K562 (cell line): ENCODE results near the gene FKBP8. TPM values are rescaled to one million over a fixed set of nuclear protein-coding genes. Genes with fewer than 3 reads are reported as not detected.
A peak's percentile ranks its signal among the peaks of the same experiment; 100 is the strongest.

Source experiments
- ARID1B ChIP-seq: fragments of 450-650 bp; IDR thresholded peaks from 2 replicates; pipeline ENCODE4 v1.6.1; 2016; ENCODE audit warnings: antibody characterized with exemption, mild to moderate bottlenecking, inconsistent platforms
- E2F4 ChIP-seq: sonication (generic); formaldehyde crosslinking; IDR thresholded peaks from 2 replicates; pipeline ENCODE4 v1.8.0; 2022; ENCODE audit warnings: mild to moderate bottlenecking, low read depth, missing genetic modification reagents
- ELK1 ChIP-seq: sonication (generic); formaldehyde crosslinking; IDR thresholded peaks from 2 replicates; pipeline ENCODE4 v1.8.1; 2022; ENCODE audit warnings: missing genetic modification reagents
- FOXP1 ChIP-seq: sonication (generic); formaldehyde crosslinking; IDR thresholded peaks from 2 replicates; pipeline ENCODE4 v1.8.0; 2022; ENCODE audit warnings: mild to moderate bottlenecking, missing genetic modification reagents
- HEY1 ChIP-seq: fragments of 250-450 bp; sonication (Bioruptor Pico); IDR thresholded peaks from 2 replicates; pipeline ENCODE4 v1.5.0; 2020; ENCODE audit warnings: mild to moderate bottlenecking, moderate library complexity, borderline replicate concordance
- KHSRP ChIP-seq: fragments of 450-650 bp; IDR thresholded peaks from 2 replicates; pipeline ENCODE4 v1.6.1; 2017
- MAZ ChIP-seq, 2 experiments: fragments of 450-650 bp in 1 of 2; sonication (generic) in 1 of 2; formaldehyde crosslinking; IDR thresholded peaks in 1 of 2; conservative IDR thresholded peaks in 1 of 2; 2 replicates each; pipeline versions ENCODE4 v1.4.0 to v1.5.0; 2020; ENCODE audit warnings: mild to moderate bottlenecking in 1 of 2, missing genetic modification reagents in 1 of 2
- MEF2D ChIP-seq: conservative IDR thresholded peaks from 2 replicates; pipeline ENCODE4 v1.6.1; 2016; ENCODE audit warnings: low read depth, missing genetic modification characterization, missing compliant biosample characterization
- NR2F6 ChIP-seq: fragments of 450-650 bp; formaldehyde crosslinking; IDR thresholded peaks from 2 replicates; pipeline ENCODE4 v1.4.0; 2020; ENCODE audit warnings: mild to moderate bottlenecking
- PKNOX1 ChIP-seq: fragments of 450-650 bp; IDR thresholded peaks from 2 replicates; pipeline ENCODE4 v1.6.1; 2016
- ZBTB34 ChIP-seq: fragments of 250-450 bp; sonication (Bioruptor Pico); IDR thresholded peaks from 2 replicates; pipeline ENCODE4 v1.8.0; 2021; ENCODE audit warnings: mild to moderate bottlenecking, moderate library complexity
- ZNF507 ChIP-seq: conservative IDR thresholded peaks from 2 replicates; pipeline ENCODE4 v1.6.1; 2017; ENCODE audit warnings: missing genetic modification characterization, missing compliant biosample characterization
- ZNF512 ChIP-seq: IDR thresholded peaks from 2 replicates; pipeline ENCODE4 v1.6.1; 2016; ENCODE audit warnings: missing genetic modification characterization, missing compliant biosample characterization
- polyA plus RNA-seq, 8 experiments: library from polyadenylated mRNA; depleted of rRNA in 4 of 8; stranded (reverse) in 5 of 8; unstranded in 3 of 8; fragments of >200 nt; fragmentation: Nextera tagmentation in 2 of 8; fragmentation: Illumina TruSeq in 1 of 8; extraction: Ambion mirVana in 2 of 8; extraction: Trizol in 1 of 8; gene quantifications; 2 replicates each; pipeline versions ENCODE4 v1.2.1 to v1.2.3, GENCODE V29; 2011 to 2014; ENCODE audit warnings: inconsistent platforms in 1 of 8, missing spikeins in 1 of 8
- total RNA-seq, 7 experiments: library from RNA; depleted of rRNA in 6 of 7; stranded (reverse); fragments of >200 nt in 6 of 7; fragmentation: Illumina TruSeq in 2 of 7; extraction: Trizol in 2 of 7; gene quantifications; 2 replicates each; pipeline versions ENCODE4 v1.2.1 to v1.2.3, GENCODE V29; 2011 to 2021; ENCODE audit warnings: low replicate concordance in 1 of 7

Gene FKBP8
- total and polyA plus RNA-seq, 9 of the 15 experiments (the other 6 are each of a cell fraction or from before 2014, with no cell fraction given), result 0.46 to 236 (median 104) TPM

- TF ChIP-seq FOXP1, result 0 out of 2 replicates have a peak, but pooled peaks have one; percentile 58
- no peak for TF ChIP-seq HEY1 (CRISPR knock-in tag)
- TF ChIP-seq KHSRP, result no peak
- peak; percentile 83 for TF ChIP-seq E2F4 (CRISPR knock-in tag)
- no peak for TF ChIP-seq ZNF507 (tag)
- TF ChIP-seq MAZ (CRISPR knock-in tag; conservative IDR thresholded peaks at IDR 0.05 in 1 of 2, IDR thresholded peaks at IDR 0.05 in 1 of 2), result peak in 1 of 2 experiments; percentile 11; a peak in 2 of 4 replicates
- TF ChIP-seq NR2F6 (CRISPR knock-in tag), result no peak
- TF ChIP-seq ARID1B, result no peak; the same call in 1 of the 2 replicates
- TF ChIP-seq MEF2D (tag), result no peak
- no peak for TF ChIP-seq PKNOX1
- no peak for TF ChIP-seq ZBTB34 (CRISPR knock-in tag)
- TF ChIP-seq ZNF512 (tag), result no peak
- no peak for TF ChIP-seq ELK1 (CRISPR knock-in tag)
Measured at GRCh38 chr19:18589380-18590272, 46.3 kb upstream of the FKBP8 start (continued).
